ENCODE measurements around the gene SMCO2.

- TF ChIP-seq ISL1 (CRISPR knock-in tag; IDR thresholded peaks at IDR 0.05) (no peak), BACH2 (CRISPR knock-in tag; IDR thresholded peaks at IDR 0.05; ENCODE audit: borderline replicate concordance) (no peak)
- TF ChIP-seq, protein P1, sequence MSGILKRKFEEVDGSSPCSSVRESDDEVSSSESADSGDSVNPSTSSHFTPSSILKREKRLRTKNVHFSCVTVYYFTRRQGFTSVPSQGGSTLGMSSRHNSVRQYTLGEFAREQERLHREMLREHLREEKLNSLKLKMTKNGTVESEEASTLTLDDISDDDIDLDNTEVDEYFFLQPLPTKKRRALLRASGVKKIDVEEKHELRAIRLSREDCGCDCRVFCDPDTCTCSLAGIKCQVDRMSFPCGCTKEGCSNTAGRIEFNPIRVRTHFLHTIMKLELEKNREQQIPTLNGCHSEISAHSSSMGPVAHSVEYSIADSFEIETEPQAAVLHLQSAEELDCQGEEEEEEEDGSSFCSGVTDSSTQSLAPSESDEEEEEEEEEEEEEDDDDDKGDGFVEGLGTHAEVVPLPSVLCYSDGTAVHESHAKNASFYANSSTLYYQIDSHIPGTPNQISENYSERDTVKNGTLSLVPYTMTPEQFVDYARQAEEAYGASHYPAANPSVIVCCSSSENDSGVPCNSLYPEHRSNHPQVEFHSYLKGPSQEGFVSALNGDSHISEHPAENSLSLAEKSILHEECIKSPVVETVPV (CRISPR knock-in tag; IDR thresholded peaks at IDR 0.05) = no peak
Observed at GRCh38 chr12:27436768-27437167, 9.8 kb upstream of the SMCO2 start.

Data from SK-N-SH treated with all-trans-retinoic acid at 6 μM for 48 hours (cell line).